Parathyroid adenoma (tissue), 2 donors: ENCODE measurements around the gene HS6ST2.

Experiments
- H2AFZ ChIP-seq: fragments of 300-600 bp; sonication (generic); one replicate; pipeline ENCODE4 v1.7.0; 2017; ENCODE audit warnings: antibody characterized with exemption, mild to moderate bottlenecking
- H3K27ac ChIP-seq: fragments of 300-600 bp; sonication (generic); one replicate; pipeline ENCODE4 v1.7.0; 2017
- H3K27me3 ChIP-seq: fragments of 300-600 bp; sonication (generic); one replicate; pipeline ENCODE4 v1.7.0; 2017; ENCODE audit warnings: low read length; ENCODE audit not compliant: control insufficient read depth, insufficient read depth
- H3K36me3 ChIP-seq: fragments of 300-600 bp; sonication (generic); one replicate; pipeline ENCODE4 v1.7.0; 2017; ENCODE audit warnings: low read length; ENCODE audit not compliant: control insufficient read depth, insufficient read depth
- H3K4me1 ChIP-seq: fragments of 300-600 bp; sonication (generic); one replicate; pipeline ENCODE4 v1.7.0; 2017; ENCODE audit warnings: control low read depth
- H3K4me2 ChIP-seq: fragments of 300-600 bp; sonication (generic); one replicate; pipeline ENCODE4 v1.7.0; 2017; ENCODE audit warnings: low read length
- H3K4me3 ChIP-seq: fragments of 300-600 bp; sonication (generic); one replicate; pipeline ENCODE4 v1.7.0; 2017; ENCODE audit warnings: low read depth, low read length
- H3K79me2 ChIP-seq: fragments of 300-600 bp; sonication (generic); one replicate; pipeline ENCODE4 v1.7.0; 2017; ENCODE audit warnings: control low read depth
- H3K9ac ChIP-seq: fragments of 300-600 bp; sonication (generic); one replicate; pipeline ENCODE4 v1.7.0; 2017; ENCODE audit warnings: mild to moderate bottlenecking
- H3K9me3 ChIP-seq: fragments of 300-600 bp; sonication (generic); one replicate; pipeline ENCODE4 v1.7.0; 2017; ENCODE audit warnings: low read length; ENCODE audit not compliant: control insufficient read depth
- TF ChIP-seq, protein P1 (sequence below): fragments of 300-600 bp; sonication (generic); IDR thresholded peaks from one replicate; pipeline ENCODE4 v1.7.0; 2017; ENCODE audit warnings: antibody characterized with exemption, mild to moderate bottlenecking
- donor health status: primary hyperparathyroidism.

The HS6ST2 gene

DNA sequence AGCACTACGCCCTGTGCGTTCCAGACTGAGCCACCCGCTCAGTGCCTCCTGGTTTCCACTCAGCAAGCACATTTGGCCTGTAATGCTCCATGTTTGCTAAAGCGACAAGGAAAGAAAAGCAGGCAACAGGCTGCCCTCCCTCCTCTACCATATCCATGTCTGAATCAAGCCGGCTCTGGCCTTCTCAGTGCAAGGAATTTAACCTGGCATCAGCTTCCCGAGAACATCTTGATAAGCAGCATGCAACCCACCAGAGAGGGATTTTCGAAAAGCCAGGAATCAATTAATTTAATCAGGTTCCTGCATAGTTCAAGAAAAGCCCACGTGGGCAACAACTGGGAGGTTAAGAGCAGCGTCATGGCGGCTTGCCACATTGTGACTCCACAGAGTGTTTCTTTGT is 228.2 kb downstream of the HS6ST2 start:
- no peaks in the 10 kb centered on the region for H3K9me3 ChIP-seq
- no peaks in the 10 kb centered on the region for H3K36me3 ChIP-seq
- no peaks in the 10 kb centered on the region for H3K4me1 ChIP-seq
- no peak overlapping the region for H3K27ac ChIP-seq
- no peak overlapping the region for H3K9ac ChIP-seq
- H3K27me3 ChIP-seq = no peaks in the 10 kb centered on the region
- H3K4me2 ChIP-seq = no peak overlapping the region
- no peak overlapping the region for H2AFZ ChIP-seq
- H3K4me3 ChIP-seq = no peak overlapping the region
- TF ChIP-seq, protein P1, sequence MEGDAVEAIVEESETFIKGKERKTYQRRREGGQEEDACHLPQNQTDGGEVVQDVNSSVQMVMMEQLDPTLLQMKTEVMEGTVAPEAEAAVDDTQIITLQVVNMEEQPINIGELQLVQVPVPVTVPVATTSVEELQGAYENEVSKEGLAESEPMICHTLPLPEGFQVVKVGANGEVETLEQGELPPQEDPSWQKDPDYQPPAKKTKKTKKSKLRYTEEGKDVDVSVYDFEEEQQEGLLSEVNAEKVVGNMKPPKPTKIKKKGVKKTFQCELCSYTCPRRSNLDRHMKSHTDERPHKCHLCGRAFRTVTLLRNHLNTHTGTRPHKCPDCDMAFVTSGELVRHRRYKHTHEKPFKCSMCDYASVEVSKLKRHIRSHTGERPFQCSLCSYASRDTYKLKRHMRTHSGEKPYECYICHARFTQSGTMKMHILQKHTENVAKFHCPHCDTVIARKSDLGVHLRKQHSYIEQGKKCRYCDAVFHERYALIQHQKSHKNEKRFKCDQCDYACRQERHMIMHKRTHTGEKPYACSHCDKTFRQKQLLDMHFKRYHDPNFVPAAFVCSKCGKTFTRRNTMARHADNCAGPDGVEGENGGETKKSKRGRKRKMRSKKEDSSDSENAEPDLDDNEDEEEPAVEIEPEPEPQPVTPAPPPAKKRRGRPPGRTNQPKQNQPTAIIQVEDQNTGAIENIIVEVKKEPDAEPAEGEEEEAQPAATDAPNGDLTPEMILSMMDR = no peak
- no peaks in the 10 kb centered on the region for H3K79me2 ChIP-seq

DNA sequence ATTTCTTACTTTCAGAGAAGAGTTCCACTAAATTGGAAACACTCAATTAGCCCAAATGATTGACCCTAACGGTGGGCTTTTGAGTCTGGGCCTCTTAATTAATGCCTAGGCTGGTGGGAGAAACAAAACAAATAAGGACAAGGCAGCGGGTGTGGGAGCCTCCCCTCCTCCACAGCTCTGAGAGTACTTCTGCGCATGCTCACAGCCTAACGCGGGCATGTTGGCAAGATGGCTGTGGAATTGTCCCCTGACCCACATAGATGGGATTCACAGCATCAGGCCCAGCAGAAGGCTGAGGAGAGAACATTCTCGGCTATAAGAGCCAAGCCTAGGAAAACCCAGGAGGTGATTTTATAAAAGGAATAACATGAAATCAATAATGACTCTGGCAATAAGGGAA is 230.1 kb downstream of the HS6ST2 start:
- Histone ChIP-seq H3K9me3 (no peaks in the 10 kb centered on the region), H3K27me3 (no peaks in the 10 kb centered on the region), H2AFZ (no peak overlapping the region), H3K79me2 (no peaks in the 10 kb centered on the region), H3K27ac (no peak overlapping the region), H3K4me3 (no peak overlapping the region), H3K4me2 (no peak overlapping the region), H3K36me3 (no peaks in the 10 kb centered on the region), H3K9ac (no peak overlapping the region), H3K4me1 (no peaks in the 10 kb centered on the region)
- TF ChIP-seq, protein P1 = no peak

DNA sequence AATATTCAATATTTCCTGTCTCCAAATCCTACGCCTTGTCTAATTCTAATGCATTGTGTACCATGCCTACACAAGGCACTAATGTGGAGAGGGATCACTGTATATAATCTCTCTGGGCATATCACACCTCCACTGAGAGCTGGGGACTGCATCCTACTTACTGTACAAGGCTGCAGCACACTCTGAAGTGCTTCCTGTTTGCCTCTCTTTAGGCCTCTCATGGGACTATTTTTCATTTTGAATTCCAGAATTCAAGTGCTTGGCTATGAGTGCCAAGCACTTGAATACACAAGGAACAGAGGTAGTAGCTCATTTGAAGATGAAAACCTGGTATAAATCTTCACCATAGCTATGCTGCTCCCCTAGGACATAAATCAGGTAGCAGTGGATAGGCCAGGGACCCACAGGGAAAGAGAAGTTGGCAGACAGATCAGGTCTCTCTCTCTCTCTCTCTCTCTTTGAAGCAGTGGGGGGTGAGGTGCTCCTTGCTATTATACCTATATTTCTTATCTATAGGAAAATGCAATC is 239.9 kb downstream of the HS6ST2 start:
- TF ChIP-seq, protein P1 = no peak
- Histone ChIP-seq H3K27me3 (no peaks in the 10 kb centered on the region), H3K4me2 (no peak overlapping the region)

DNA sequence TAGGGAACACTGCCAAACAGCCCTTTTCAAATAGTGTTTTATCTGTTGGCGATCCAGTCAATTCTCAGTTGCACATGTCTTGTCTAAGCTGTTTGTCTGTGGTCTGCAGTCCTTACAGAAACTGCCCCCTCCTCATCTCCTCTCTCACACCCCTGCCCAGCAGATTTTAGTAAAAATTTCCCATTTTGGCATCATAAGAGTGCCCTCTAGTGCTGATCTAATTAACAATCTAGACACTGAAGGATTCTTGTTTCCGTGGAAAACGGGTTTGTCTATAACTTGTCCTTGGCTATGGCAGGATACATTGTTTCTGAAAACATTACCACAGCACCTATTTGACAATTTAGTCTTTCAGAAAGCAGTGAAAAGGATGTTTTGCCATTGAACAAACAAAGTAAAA is 242.4 kb downstream of the HS6ST2 start:
- H3K27ac ChIP-seq = no peak overlapping the region
- H3K4me3 ChIP-seq = no peak overlapping the region
- H2AFZ ChIP-seq = no peak overlapping the region
- TF ChIP-seq, protein P1 = no peak
- H3K79me2 ChIP-seq = no peaks in the 10 kb centered on the region
- H3K9me3 ChIP-seq = no peaks in the 10 kb centered on the region
- no peaks in the 10 kb centered on the region for H3K36me3 ChIP-seq
- H3K9ac ChIP-seq = no peak overlapping the region
- no peaks in the 10 kb centered on the region for H3K27me3 ChIP-seq
- no peak overlapping the region for H3K4me2 ChIP-seq
- no peaks in the 10 kb centered on the region for H3K4me1 ChIP-seq

More for the DNA sequence above, 239.9 kb downstream of the HS6ST2 start:
- Histone ChIP-seq H3K9ac (no peak overlapping the region), H3K36me3 (no peaks in the 10 kb centered on the region), H2AFZ (no peak overlapping the region), H3K4me3 (no peak overlapping the region), H3K9me3 (no peaks in the 10 kb centered on the region), H3K27ac (no peak overlapping the region), H3K79me2 (no peaks in the 10 kb centered on the region), H3K4me1 (no peaks in the 10 kb centered on the region)

DNA sequence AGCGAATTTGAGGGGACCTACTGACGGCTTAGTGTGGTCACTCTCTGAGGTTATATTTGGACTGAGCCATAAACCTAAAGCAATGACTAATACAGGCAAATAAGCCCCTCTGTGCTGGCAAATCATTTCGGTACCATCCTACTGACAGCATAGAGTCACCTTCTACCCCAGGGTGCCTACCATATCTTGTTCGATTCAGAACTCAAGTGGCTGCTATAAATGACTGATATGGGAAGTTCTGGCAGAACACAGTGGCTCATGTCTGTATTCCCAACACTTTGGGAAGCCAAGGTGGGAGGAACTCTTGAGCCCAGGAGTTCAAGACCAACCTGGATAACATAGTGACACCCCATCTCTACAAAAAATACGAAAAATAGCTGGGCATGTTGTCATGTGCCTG is 243.5 kb downstream of the HS6ST2 start:
- no peak overlapping the region for H3K27ac ChIP-seq
- H3K36me3 ChIP-seq = no peaks in the 10 kb centered on the region
- no peak overlapping the region for H2AFZ ChIP-seq
- no peaks in the 10 kb centered on the region for H3K9me3 ChIP-seq
- H3K27me3 ChIP-seq = no peaks in the 10 kb centered on the region
- H3K4me3 ChIP-seq = no peak overlapping the region
- no peak overlapping the region for H3K4me2 ChIP-seq
- no peaks in the 10 kb centered on the region for H3K4me1 ChIP-seq
- TF ChIP-seq, protein P1 = no peak
- H3K79me2 ChIP-seq = no peaks in the 10 kb centered on the region
- no peak overlapping the region for H3K9ac ChIP-seq
